ENCODE data around the gene PLEKHM3.

- TF ChIP-seq, protein P1, sequence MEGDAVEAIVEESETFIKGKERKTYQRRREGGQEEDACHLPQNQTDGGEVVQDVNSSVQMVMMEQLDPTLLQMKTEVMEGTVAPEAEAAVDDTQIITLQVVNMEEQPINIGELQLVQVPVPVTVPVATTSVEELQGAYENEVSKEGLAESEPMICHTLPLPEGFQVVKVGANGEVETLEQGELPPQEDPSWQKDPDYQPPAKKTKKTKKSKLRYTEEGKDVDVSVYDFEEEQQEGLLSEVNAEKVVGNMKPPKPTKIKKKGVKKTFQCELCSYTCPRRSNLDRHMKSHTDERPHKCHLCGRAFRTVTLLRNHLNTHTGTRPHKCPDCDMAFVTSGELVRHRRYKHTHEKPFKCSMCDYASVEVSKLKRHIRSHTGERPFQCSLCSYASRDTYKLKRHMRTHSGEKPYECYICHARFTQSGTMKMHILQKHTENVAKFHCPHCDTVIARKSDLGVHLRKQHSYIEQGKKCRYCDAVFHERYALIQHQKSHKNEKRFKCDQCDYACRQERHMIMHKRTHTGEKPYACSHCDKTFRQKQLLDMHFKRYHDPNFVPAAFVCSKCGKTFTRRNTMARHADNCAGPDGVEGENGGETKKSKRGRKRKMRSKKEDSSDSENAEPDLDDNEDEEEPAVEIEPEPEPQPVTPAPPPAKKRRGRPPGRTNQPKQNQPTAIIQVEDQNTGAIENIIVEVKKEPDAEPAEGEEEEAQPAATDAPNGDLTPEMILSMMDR (IDR thresholded peaks at IDR 0.05; ENCODE audit: insufficient read depth, low read length, poor library complexity, severe bottlenecking), result no peak
- no peak for TF ChIP-seq EZH2phosphoT487 (conservative IDR thresholded peaks at IDR 0.05; ENCODE audit: low read length)
Observed at GRCh38 chr2:208069186-208069585, 43.9 kb upstream of the PLEKHM3 start.
